ENCODE measurements around the gene NBL1.
"Not testable (repeated sequence)": the region's sequence is repeated elsewhere in the genome, so short reads cannot be mapped to it uniquely, and the experiment has no call there.

NBL1 gene

DNA sequence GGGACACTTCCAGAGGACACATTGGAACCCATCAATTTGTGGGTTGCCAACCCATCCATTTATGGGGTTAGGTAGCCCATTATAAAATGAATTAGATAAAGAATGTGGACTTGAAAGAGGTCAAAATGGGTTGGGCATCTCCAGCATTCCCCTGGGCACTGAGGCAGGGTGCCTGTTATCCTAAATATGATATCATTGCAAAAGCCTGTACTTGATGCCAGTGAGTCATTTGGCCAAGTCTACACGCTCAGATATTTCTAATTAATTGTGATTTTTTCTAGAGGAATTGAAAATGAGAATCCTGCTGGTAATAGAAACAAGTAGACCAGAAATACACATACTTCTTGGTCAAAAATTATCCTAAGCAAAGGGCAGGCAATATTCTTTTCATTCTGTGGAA is 21.9 kb upstream of the NBL1 start:
- DNase-seq (ENCODE audit: low spot score), result no peak

DNA sequence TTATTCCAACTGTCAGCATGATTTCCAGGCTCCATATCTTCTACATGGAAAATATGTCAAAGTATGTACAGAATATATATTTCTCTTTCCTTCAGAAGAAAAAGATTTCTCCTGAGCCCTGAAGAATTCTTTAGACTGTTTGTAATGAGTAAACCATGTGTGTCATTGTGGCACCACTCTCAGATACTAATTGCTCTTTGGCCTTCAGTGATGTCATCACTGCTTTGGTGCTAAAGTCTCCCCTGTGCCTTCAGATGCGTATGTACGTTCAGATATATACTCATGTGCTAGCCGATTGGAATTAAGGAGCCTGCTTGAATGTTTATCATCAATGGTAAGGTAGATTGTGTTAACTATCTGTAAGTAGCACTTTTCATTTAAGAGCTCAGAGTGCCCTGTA is 20.6 kb upstream of the NBL1 start:
- DNase-seq (ENCODE audit: low spot score), result no peak

DNA sequence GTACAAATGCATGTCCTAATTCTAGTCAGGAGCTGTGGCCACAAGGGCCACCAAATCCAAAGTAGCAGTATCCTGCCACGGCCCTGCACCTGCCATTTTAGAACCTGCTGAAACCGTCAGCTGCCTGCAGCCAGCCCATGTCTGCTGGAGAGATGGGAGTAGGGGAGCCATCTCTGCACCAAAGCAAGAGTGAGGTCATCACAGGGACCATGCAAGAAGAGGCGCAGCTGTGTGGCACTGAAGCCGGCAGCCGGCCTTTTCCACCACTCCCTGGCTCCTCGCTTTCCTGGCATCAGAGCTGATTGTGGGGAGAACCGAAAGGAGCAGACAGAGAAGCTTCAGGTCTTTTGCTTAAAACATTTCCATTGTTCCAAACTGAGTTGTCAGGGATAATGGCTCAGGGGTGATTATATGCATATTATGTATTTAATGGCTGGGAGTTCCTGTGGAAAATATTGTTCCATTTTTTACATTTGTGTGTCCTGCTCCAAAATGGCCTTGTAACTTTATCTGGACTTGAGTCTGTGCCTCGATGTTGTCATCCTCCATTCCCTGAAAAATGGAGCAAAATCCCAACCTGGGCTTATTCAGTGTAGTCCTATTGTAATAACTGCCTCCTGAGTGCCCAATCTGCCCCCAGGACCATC is 18.7 kb upstream of the NBL1 start:
- DNase-seq (ENCODE audit: low spot score), result no peak

DNA sequence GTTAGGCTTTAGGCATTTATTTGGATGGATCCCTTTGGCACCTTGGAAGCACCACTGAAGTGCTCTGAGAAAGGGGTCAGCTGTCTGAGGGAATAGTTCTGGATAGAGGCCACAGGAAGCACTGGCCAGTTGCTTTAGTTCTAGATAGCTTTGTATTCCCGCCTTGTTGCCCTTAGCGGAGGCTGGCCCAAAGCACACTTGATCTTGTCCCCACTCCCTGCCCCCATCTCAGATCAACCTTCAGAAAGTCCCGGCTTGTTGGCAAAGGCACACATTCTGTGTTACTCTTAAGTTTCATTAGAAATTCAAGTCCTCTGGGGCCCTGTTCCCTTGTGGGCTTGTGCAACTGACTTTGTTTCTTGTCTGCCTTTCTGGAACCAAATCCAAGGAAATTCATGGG is 15.2 kb upstream of the NBL1 start:
- DNase-seq (ENCODE audit: low spot score), result no peak

DNA sequence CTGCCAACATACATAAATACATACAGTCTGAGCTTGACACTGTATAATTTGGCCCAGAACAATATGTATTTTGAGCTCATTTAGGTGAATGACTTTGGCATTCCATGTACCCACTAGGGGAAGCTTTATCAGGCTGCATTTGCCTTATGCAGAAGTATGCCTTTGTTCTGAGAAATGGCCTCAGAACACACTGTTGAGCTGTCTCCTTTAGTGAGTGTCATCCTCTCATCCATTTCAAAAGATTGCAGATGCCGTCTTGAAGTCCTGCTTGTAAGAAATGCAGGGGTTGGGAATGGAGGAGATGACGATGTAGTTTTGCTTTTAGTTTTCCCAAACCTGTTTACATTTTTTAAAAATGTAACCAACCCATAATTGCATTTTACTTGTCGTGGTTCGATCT is 14.8 kb upstream of the NBL1 start:
- no peak for DNase-seq (ENCODE audit: low spot score)

DNA sequence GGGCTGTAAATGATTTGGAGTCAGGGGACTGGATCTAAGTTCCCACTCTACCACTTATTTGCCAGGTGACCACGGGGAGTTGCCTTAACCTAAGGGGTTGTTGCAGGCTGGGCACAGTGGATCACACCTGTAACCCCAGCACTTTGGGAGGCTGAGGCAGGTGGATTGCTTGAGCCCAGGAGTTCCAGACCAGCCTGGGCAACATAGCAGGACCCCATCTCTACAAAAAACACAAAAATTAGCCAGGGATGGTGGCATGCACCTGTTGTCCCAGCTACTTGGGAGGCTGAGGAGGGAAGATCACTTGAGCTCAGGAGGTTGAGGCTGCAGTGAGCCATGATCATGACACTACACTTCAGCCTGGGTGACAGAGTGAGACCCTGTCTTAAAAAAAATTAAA is 13.9 kb upstream of the NBL1 start:
- not testable (repeated sequence) for DNase-seq (ENCODE audit: low spot score)

DNA sequence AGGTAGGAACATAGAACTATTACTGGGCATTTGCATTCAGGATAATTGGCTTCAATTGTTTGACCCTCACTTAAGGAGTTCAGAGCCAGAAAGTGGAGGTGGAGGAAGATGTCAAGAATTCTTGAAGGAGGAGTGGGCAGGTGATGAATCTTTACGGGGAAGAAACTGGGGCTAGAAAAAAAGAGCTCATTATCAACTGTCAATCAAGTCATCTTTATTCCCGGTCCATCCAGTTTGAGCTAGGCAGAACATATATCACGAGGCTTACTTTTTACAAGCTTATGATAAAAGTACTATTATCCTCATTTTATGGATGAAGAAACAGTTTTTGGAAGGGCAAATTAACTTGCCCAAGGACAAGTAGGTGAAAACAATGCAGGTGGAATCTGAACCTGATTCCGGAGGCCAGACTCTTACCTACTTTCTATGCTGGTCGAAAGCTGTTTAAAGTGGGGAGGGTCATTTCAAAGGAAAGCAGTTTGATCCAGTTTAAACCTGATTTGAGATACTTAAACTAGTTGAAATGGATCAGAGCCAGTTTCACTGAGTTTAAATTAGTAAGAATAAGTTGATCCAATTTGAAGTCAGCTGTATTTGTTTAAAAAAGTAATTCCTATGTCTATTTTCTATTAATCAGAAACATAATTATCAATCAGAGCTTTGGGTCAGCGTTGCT is 13.3 kb upstream of the NBL1 start:
- no peak for DNase-seq (ENCODE audit: low spot score)

DNA sequence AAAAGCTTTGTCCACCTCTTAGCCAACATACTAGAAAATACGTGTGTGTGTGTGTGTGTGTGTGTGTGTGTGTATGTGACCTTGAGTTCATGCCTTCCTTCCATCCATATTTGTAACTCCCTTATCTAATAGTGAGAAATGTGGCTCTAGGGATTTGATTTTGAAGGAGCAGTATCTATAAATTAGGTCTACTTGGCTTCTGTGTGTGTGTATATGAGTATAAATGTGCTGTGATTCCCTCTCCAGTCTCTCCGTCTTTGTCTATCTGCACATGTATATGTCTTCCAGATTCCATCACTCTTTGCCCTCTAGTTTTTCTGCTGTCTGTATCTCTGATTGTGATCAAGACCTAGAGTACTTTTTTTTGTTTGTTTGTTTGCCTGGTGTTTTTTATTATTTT is 11.9 kb upstream of the NBL1 start:
- no peak for DNase-seq (ENCODE audit: low spot score)

DNA sequence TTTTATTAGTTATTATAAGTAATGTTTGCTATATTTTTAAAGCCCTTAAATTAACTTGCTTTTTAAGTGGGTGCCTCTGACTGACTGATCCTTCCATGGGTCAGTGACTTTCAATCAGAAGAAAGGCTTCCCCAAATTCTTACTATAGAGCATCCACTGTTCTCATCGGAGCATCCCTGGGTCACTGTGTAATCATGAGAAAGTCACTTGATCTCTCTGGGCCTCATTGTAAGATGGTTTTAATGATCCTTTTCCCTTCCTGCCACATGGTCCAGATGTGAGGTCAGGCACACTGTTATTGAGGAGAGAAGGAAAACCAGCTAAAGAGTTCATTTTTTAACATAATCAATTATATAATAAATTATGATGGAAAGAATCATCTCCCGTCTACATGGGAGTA is 11.0 kb upstream of the NBL1 start:
- no peak for DNase-seq (ENCODE audit: low spot score)

DNA sequence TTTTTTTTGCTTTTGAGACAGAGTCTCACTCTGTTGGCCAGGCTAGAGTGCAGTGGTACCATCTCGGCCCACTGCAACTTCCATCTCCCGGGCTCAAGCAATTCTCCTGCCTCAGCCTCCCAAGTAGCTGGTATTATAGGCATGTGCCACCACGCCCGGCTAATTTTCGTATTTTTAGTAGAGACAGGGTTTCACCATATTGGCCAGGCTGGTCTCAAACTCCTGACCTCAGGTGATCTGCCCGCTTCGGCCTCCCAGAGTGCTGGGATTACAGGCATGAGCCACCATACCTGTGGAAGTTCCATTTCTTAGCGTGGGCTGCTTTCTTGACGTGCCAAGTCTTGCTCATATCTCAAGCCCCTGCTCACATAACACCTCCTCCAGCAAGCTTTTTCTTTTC is 9.0 kb upstream of the NBL1 start:
- not testable (repeated sequence) for DNase-seq (ENCODE audit: low spot score)

DNA sequence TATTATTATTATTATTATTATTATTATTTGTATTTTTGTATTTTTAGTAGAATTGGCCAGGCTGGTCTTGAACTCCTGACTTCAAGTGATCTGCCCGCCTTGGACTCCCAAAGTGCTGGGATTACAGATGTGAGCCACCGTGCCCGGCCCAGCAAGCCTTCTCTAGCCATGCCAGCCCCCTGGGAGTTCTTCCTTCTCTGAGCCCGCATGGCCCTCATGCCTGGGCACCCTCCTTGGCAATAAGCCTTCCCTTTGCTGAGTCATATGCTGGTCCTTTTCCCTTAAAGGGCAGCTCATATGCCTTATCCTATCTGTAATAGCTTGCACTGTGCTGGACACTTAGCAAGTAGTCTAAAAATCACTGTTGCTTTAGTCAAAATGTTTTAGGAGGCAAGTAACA is 8.5 kb upstream of the NBL1 start:
- DNase-seq (ENCODE audit: low spot score), result no peak

DNA sequence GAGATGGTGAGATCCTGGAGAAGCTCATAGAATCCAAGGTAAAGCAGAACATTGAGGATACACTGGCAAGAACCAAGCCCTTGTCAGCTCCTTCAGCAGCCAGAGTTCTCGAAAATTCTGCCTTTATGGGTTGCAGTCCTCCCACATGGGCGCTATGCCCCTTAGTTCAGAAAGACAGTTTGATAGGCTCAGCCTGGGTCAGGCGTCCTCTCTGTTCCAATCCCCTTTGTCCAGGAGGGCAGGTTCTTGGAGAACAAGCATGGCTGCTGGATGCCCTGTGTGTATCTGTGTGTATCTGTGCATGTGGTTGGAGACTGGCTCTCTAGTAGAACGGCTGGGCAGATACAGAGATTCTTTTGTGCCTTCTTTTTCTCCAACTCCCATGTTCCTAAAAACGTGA is 8.0 kb upstream of the NBL1 start:
- DNase-seq (ENCODE audit: low spot score), result no peak

DNA sequence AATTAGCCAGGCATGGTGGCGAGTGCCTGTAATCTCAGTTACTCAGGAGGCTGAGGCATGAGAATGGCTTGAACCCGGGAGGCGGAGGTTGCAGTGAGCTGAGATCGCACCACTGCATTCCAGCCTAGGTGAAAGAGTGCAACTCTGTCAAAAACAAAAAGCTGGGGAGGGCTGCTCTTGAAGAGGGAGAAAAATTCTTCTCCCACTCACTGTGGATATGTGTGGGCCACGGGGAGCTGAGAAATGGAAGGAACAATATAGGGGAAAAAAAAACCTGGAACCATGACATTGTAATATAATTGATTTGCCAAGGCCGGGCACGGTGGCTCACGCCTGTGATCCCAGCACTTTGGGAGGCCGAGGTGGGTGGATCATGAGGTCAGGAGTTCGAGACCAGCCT is 7.4 kb upstream of the NBL1 start:
- DNase-seq (ENCODE audit: low spot score), result not testable (repeated sequence)

DNA sequence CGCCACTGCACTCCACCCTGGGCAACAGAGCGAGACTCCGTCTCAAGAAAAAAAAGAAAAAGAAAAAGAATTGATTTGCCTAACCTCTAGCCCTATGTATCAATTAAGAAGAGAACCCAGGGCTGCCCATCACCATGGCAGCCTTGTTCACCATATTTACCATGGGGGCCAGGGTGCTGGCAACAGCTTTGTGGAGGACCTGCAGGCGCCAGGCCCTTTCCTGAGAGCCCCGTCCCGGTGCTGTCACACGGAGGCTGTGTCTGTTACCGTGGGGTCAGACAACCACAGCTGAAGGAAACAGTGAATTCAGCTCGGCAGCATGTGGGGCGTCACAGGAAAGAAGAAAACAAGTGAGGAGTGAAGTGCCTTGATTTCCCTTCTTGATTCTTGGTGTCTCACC is 6.5 kb upstream of the NBL1 start:
- no peak for DNase-seq (ENCODE audit: low spot score)

DNA sequence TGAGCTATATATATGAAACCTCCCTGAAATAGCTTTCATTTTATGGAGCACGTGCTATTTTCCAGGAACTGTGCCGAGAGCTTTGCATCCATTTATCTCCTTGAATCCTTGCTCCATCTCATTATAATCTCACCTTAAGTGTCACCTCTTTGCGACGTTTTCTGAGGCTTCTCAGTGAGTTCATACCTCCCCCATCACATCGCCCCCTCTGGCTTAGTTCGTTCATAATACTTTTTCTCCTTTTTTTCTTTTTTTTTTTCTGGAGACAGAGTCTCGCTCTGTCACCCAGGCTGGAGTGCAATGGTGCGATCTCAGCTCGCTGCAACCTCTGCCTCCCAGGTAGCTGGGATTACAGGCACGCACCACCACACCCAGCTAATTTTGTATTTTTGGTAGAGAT is 4.9 kb upstream of the NBL1 start:
- DNase-seq (ENCODE audit: low spot score), result not testable (repeated sequence)

DNA sequence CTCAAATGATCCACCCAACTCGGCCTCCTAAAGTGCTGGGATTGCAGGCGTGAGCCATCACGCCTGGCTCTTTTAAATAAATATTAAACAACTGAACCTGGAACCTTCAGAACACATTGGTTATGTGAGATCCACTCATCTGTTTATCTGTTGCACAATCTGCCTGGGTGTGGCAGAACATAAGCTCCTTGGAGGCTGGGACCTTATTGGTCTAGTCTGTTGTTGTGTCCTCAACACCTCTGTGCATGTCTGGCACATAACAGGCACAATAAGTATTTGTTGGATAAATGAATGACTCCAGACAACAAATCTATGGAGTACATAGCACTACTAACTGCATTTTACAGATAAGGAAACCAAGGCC is 4.1 kb upstream of the NBL1 start:
- DNase-seq (ENCODE audit: low spot score), result no peak

DNA sequence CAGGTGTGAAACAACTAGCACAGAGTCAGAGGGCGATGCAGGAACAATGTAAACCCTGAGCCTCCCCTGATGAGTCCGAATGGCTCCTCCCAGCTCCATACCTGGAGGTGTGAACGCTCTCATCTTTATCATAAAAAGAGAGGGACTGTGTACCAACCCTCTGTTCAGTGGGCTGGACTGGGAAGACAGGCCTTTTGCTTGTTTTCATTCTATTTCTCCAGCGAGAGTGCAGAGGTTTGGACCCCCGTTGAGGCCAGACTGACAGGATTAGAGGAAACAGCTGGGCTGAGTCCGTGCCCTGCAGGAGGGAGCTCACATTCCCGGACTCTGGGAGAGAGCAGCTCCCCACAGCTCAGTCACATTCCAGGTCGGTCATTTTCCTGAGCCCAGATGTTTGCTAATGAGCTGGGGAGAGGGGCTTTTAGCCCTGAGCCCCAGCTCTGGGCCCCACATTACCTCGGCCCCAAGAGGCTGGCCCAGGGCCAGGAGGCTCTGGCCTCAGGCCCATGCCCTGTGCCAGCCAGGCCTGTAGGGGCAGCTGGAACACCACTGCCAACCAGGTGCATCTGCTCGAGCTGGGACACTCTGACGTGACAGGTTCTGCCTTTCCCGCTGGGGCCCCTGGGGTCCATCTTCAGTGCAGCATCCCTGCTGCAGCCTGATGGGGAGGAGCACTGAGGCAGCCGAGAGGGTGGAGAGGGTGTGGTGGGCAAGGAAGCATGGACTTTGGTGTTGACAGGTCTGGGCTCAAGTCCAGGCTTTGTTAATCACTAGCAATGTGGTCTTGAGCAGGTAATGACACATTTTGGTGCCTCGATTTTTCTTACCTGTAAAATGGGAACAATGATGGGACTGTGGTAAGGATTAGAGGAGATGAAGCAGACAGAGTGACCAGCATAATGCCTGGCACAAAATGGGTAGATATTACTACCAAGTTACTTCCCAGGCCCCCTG is 3.5 kb upstream of the NBL1 start:
- DNase-seq (ENCODE audit: low spot score), result no peak

DNA sequence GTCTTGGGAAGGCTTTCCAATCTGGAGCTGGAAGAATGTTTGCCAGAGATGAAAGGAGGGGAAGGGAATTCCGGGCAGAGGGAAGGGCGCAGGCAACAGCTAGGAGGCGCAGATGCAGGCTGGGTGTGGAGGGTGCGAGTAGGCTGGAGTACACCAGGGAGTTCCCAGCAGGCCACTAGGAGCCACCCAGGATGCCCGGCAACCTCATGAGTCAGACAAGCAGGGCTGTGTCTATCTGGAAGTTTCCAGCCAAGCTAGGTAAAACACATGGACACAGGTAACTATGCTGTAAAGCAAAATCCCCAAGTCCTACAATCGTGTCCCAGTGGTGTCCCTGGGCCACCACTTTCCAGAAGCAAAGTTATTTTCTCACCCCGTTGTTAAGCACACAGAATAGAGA is 990 bp upstream of the NBL1 start:
- DNase-seq (ENCODE audit: low spot score), result no peak

DNA sequence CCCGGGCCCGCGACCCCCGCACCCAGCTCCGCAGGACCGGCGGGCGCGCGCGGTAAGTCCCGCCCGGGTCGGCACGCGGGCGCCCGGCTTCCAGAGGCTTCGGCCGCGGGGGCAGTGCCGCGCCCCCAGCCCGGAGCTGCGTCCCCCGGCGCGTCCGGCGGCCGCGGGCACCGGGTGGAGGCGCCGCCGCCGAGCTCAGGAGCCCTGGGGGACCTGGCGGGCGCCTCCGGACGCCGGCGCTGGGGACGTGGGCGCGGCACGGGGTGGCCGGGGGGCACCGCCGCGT is 227 bp downstream of the NBL1 start:
- DNase-seq (ENCODE audit: low spot score), result no peak

DNA sequence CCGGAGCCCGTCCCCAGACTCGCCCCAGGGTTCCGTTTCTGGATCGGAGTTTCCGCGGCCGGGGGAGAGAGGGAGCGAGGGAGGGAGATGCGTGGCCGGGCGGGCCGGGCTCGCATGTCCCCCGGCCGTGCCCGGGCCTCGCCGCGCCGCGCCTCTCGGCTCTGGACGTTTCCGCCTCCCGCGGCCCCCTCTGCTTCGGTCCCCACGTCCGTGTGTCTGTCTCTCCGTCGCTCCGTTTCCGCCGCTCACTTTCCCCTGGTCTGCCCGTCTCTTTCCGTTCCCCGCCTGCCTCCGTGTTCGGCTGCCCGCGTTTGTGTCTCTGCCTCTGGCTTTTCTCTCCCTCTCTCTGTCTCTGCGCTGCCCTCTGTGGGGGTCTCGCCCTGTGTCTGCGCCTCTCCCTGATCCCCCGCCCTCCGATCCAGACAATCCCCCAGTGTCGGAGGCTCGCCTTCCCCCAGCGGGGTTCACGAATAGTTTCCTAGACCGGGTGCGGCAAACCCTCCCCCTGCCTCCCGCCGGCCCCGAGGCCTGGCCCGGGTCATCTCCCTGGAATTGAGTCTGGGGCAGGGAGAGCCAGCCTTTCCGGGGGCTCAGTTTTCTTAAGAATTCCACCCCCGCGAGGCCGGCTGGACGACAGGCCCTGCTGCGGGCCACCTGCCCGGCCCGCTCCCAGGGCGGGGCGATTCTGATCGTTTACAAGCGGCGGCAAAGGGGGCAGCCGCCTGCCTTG is 735 bp downstream of the NBL1 start:
- no peak for DNase-seq (ENCODE audit: low spot score)

DNA sequence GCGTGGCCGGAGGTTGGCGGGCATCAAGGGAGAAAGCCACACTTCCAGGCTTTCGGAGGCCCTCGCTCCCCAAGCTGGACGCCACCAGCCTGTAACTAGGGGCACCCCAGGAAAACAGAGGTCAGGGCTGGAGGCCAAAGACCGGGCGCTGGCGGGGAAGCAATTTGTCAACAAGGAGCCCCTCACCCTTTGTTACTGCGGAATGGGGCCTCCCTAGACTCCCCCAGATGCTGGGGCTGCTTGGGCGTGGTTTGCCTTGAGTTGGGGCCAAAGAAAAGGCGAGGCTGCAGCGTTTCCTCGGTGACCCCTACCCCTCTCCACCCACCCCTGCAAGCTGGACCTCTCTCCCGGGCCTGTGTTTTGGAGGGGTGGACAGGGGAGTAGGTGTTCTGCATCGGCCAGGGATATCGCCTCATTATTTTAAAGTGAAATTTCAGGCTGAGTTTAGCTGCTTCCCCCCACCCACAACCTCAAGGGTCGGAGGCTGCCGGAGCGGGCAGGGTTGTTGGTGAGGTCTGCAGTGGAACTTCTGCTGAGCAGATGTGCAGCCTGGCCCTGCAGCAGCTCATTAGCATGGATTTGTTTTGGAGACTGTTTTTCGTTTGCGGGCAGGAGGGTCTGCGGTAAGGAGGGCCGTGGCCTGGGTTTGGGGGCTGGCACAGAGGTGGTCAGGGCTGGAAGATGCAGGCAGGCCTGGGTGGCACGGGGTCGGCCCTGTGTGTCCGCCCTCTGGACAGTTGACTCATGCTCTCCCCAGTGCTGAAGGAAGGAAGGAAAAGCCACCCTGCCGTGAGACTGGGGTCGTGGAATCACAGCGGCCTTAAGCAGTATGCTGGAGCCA is 1.5 kb downstream of the NBL1 start:
- DNase-seq (ENCODE audit: low spot score), result no peak

Data from hematopoietic multipotent progenitor cell treated with erythropoietin and hydrocortisone succinate and interleukin-3 and kit ligand, for 17 days (in vitro differentiated cells).